ENCODE measurements around the gene ARSG.

ARSG gene

DNA sequence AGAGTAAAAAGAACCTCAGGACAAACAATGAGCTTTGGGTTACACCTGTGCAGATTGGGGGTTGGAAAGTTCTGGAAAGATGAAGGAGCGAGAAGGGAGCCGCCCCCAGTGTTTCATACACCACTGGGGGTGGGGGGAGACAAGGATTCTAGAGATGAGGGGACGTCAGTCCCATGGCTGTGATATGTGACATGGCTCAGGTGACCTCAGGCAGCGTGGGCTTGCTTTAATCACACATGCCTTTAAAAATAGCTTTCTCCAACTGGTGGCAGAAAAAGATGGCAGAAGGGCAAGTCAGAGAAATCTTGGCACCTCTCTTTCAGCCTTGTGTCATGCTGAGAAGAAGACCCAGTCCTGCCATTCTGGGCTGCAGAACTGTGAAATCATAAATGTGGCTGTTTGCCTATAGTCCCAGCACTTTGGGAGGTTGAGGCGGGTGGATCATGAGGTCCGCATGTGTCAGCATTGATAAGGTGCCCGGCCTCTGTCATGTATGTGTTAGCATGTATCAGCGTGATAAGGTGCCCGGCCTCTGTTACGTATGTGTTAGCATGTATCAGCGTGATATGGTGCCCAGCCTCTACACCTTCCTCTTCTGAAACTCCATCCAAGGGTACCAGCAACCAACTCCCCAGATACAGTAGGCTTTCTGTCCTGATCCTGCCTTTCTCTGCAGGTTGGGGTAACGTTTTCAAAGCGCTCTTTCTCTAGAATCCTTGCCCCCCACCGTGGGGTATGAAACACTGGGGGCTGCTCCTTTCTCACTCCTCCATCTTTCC, 141.0 kb downstream of the ARSG start:
- DNase-seq = no peak

DNA sequence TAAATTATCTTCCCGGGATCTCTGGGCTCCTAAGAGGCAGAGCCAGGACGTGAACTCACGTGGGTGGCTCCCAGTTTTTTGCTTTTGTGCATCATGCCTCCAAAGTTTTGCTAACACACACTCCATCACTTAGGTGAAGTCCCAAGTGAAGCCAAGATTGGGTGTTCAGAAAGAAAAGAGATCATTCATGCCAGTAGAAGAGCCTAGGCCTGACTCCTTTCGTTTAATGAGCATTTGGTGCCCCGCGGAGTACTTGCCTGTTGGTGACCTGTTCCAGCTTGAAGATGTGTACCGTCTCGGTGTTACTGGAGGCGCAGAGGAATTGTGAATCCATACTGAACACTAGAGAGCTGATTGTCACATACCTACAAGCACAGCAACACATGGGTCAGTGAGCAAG, 141.9 kb downstream of the ARSG start:
- no peak for DNase-seq

DNA sequence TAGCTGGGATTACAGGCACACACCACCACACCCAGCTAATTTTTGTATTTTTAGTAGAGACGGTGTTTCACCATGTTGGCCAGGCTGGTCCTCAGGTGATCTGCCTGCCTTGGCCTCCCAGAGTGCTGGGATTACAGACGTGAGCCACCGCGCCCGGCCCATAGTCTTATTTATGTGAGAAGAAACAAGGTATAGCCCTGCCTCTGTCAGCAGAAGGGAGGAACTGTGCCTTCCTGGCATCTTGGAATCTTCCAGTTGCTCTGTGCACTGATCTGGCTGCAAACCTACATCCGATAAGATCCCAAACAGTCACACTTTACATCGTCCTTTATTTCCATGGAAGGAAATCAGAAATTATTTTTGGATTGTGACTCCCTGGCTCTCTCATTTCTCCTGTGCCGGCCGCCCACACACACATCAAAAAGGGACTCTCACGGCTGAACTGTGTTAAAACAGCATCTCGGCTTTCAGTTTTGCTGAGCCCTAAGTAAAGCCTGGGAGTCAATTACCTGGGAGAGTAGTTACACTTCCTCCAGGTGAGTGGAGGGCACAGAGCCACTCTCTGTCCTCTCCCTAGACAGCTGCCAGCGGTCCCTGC, 142.7 kb downstream of the ARSG start:
- DNase-seq = no peak

DNA sequence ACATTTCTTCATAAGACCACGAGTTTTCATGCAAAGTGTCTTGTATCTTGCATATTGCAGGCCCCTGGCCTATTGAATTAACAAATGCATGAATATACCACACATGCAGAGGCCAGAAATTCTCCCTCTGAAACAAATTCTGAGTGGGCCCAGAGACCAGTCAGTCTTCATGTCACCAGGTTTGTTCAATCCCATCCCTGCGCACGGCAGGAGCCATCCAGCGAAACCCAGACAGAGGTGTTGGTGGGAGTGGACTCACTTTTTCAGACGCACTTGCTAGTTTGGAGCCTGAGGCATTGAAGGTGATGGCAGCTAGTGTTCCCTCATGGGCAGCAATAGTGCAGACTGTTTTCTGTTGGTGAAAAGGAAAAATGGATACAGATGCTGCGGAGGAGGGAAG, 144.1 kb downstream of the ARSG start:
- DNase-seq = no peak

DNA sequence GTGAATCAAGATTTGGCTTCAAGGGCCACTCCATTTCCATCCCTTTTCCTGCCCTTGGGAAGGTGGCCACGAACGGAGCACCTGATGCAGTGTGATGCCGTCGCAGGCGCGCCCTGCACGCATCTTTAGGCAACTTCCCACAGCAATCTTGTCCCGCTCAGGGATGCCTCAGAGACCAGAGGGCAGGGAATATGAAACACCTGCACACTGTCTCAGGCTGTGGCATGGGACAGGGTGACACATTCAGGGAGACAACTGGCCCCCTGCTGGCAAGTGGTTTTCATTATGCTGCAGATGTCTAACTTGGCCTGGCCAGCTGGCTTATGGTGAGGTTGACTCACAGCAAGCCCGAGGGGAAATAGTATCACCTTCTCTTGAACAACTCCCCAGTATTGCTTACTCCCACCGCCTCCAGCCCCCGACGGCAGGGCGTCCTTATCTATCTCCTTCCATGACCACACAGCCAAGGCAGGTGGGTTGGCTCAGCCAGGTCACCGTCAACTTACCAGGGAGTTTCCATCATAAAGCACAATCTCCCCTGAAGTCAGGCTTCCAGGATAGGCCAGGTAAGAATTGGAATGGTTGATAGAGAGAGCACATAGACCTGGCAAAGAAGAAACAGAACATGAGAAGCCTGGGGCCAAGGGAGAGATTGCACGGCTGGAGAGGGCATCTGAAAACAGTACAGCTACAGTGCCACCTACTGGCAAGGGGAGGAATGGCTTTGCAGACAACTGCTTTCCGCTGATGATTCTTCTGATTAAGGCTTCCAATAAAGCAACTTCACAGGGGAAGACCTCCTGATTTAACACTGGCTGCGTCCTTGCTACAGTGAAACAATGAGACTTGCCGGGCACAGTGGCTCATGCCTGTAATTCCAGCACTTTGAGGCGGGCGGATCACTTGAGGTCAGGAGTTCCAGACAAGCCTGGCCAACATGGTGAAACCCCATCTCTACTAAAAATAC, 144.9 kb downstream of the ARSG start:
- peak; percentile 60 to 93 for DNase-seq

DNA sequence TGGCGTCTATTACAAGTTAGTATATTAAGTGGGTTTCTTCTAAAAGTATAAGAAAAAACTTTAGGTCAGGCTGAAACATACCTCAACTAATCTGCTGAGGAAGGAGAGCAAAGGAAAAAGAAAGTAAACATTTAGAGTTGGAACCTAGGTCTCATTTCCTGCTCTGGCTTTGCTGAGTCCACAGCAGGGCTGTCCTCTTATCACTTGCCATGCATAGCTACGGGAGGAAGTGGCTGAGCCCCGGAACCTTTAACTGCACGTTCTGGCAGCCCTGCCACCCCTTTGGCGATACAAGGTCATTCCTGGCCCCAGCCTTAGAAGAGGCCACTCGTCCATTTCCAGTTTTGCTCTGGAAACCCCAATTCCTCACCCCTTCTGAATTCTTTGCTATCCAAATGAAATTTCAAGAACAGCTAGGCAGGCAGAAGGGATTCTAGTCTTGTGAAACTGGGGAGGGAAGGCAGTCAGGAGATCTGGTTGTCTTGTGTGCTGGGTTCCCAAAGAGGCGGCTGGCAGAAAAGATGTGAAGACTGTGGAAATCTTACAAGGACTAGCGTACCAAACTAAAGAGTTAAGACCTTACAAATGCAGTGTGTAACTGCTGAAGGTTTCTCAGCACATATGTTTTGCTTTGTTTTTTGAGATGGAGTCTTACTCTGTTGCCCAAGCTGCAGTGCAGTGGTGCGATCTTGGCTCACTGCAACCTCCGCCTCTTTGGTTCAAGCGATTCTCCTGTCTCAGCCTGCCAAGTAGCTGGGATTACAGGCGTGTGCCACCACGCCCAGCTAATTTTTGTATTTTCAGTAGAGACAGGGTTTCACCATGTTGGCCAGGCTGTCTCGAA, 146.9 kb downstream of the ARSG start:
- peak; percentile 26 to 37 for DNase-seq

DNA sequence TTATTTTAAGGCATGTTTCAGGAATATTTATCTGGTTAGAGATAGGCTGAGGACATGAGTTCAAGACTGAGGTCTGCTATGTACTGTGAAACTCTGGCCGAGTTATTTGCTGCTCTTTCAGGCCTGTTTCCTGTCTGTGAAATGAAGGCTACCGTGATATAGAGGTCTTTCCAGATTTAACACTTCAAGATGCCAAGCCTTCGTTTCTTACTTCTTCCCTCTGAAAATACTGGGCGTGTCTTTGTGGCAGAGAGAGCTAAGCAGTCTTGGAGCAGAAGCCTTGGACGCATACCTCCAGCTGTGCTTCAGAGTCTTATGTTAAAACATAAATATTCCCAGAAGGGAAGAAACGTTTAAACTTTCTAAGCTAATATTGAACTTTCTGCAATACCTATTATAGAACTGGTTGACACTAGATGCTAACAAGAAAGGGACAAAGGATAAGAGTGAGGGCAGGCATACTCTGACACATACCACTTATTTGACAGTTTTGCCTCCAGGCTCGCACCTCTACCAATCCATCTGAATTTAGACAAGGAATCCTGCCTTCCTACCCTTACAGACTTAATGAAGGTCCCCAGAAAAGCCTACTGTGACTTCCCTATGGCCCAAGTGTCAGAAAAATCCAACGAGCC, 148.5 kb downstream of the ARSG start:
- no peak for DNase-seq

DNA sequence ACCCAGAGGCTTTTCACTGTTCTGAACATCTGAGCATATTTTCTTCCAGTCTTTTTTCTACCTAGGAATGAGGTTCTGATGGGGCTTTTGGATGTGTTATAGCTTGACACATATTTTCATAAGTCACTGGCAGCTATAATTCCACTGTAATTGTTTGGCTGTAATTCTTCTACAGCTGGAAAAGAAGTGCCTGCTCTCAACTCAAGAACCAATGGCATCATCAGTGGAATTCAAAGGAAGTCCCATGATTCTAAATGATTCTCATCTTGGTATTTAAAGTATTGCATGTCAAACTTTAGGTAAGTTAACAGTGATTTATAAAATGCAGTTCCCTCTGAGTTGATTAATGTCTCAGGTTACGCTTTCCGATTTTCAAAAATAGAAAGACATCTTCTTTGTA, 149.2 kb downstream of the ARSG start:
- no peak for DNase-seq

DNA sequence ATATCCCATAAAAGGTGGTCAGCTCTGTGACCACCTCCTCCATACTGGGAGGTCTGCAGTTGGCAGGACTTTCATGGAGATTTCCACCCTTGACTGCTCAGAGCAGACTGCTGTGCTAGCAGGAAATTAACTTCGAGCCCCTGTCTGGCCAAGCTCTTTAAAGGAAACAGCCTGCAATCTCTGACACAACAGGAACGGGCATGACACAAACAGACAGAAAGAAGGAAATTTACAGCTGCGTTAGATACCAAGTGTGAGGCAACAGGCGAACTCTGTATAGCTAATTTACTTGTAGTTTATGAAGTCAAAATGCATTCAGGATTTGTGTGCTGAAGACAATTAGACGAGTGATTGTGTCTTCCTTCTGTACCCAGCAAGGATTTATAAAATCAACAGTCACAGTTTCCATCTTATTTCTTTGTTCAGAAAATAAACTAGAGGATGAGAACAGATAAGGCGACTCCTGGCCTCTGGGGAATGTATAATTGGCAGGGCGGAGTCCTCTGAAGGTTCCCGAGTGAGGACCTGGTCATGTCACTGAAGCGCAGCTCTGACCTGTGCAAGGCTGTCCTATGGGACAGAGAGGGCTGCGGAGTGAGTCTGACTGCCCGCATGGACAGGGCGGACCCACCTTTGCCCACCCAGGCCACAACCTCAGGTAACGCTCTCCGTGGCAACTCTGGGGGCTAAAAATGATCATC, 149.9 kb downstream of the ARSG start:
- DNase-seq = peak; percentile 39 to 53

DNA sequence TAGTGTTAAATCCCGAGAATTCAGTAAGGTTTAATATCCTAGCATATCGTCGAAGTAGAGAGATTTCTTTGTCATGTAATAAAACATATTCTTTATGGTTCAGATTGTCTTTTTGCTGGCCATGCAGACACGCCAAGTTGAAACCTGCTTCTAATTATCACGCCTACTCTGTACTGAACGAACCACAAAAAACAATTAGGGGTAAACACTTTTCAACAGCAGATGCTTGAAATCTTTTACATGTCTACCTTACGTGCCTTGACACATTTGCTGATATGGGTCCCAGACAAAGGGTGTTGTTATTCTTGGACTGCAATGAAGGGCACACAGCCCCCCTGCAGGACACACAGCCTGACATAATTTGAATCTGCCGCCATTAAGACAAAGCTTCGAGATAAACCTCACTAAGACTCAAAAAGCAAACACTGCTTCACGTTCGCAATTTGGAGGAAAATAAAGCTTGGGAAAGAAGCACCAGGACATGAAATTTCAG, 152.7 kb downstream of the ARSG start:
- no peak for DNase-seq

DNA sequence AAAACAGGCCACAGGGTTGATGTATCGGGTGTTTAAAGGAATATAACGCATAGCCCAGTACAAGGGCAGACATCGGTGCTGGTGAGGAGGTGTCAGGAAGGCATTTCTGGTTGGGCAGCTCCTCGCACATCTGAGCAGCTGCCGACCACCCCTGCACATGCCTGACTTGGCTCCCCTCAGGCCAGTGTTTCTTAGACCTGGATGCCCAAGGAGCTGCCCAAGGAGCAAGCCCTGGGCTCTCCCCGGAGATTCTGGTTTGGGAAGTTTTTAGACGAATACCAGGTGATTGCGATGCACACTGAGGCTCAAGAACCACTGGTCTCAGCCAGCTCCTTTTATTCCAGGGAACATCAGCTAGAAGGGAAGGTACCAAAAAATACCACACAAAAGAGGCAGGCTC, 154.4 kb downstream of the ARSG start:
- DNase-seq = no peak

DNA sequence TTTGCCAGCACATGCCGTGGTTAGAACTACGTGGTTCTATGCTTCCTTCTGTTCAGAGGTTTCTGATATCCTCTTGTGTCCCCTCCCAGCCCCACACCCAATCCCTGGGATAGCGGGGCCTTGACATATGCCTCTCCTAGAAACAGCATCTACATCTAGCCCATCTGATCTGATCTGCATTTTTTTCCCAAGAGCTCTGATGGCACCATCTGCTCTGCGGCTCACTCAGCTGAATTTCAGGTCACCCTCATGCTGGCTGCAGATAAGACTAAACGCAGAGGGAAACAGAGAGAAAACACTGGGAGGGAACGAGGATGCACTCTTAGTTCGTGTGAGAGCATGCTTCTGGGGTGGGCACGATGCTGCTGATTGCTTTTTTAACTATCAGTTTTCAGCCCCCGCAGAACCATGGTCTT, 155.3 kb downstream of the ARSG start:
- no peak for DNase-seq

DNA sequence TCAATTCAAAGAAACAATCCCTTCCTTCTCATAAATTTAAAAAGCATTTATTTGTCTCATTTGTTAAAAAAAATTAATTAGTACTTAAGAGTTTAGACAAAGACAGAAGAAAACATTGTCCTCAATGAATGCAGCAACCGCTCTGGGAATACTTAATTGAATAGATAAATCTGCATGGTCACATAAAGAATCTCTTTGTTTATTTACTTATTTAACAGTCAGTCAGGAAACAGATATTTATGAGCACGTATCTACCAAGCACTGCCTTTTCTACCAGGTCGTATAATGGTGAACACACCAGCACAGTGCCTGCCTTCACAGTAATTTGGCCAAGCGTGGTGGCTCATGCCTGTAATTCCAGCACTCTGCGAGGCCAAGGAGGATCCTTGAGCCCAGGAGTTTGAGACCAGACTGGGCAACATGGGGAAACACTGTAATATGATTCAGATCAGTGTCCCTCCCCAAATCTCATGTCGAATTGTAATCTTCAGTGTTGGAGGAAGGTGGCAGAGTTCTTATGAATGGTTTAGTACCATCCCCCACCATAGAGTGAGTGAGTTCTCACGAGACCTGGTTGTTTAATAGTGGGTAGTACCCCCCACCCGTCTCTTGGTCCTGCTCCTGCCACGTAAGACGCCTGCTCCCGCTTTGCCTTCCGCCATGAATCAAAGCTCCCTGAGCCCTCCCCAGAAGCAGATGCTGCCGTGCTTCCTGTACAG, 157.9 kb downstream of the ARSG start:
- DNase-seq = no peak

DNA sequence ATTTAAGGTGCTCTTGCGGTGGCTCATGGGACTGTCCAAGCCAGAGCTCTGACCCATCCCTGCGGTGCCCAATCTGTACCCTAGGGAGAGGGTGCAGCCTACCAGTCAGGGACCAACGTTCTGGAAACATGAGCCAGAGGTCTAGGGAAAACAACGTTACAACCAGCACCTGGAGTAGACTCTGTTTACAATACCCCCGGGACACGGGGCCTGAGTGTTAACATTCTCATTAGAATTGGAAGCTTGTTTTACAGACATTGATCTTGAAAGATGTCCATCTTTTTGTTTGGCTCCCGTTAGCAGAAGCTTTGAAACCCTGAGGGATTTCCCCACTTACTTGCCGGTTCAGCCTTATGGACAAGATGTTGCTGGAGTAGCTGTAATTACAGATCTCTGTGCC, 159.1 kb downstream of the ARSG start:
- DNase-seq = no peak

DNA sequence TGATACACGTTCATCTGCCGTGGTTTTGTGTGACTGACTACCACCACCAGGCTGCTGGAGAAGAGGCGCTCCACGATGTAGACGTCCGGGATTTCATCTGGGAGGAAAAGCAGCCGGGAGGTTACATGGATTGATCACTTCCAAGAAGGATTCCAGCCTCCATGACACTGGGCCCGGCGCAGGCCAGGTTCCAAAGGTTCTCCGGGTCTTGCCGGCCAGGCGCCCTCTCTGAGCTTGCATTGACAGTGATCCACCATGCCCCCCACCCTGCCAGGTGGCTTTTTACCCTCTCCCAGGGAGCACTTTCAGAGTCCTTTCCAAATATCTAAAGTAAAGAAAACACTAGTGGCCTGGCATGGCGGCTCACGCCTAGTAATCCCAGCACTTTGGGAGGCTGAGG, 159.5 kb downstream of the ARSG start:
- DNase-seq = no peak

DNA sequence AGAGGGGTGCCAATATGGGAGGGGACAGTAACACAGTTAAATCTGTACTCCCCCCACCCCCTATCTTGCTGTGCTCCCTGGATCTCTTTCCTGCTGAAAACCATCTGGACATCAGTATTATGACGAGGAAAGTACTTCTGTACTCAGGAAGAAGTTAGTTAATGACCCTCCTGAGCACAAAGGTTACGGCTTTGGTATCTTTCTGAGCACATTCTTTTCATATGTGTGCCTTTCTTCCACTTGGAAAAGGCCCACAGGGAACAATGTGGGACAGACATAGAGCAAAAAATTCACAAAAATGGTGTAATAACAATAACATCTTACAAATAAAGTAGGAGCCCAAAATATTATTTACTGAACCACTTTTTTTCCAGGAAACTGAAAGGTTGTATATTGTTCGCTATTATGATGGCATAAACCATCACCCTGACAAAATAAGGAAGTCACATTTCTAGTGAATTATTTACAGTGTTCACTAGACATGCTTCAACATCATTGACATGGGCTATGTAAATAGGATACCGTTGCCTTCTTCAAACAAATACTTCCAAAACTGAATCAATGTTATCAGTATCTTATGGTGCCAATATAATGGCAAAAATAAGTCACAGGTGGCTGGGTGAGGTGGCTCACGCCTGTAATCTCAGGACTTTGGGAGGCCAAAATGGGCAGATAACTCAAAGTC, 160.5 kb downstream of the ARSG start:
- DNase-seq = no peak

DNA sequence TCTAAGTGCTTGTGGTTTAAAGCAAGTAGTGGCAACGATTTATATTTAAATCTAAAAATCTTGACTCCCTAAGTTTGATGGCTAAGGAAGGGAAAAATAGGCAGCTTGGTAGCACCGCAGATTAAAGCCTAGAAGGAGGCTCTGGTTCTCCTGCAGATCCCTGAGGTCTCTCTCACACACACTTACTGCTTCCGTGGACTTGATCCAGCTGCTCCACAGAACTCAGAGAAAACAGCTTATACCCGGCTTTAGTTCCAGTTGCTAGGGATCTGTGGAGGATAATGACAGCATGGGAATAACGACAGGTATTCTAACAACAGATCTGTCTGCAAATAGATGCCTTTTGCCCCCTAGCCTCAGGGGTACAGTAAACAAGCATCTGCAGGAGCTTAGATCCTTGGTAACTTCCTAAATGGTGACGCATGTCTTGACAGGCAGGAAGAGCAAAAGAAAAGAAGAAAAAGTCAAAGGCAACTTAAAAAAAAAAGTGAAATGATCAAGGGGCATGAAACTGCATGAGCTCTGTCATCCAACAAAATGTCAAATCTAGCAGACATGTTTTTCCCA, 161.5 kb downstream of the ARSG start:
- DNase-seq = no peak

DNA sequence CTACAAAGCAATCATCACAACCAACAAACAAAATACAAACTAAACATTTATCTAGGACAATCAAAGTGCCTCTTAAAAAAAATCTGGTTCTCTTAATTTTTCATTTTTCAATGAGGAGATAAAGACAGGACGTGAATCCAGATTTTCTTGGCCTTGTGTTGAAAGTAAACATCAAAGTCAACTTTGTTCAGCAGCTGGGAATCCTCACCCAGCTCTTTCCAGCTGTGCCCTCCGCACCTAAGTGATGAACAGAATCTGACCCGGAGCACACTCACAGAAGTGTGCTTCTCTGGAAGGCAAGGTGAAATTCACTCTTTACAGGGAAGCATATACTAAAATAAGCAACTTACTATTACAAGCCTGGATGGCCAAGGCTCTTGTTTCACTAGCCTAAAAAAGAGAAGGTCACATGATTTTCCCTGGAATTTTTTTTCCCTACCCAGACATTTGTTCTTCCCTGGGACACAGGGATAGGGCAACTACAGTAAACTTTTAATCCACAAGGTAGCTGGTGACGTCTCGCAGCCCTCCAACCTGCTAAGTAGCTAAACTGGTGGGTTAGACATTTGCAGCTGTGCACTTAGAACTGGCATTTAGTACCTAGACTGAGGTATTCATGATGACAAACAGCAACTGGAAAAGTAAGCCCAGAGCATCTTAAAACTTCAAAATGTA, 162.8 kb downstream of the ARSG start:
- no peak for DNase-seq

DNA sequence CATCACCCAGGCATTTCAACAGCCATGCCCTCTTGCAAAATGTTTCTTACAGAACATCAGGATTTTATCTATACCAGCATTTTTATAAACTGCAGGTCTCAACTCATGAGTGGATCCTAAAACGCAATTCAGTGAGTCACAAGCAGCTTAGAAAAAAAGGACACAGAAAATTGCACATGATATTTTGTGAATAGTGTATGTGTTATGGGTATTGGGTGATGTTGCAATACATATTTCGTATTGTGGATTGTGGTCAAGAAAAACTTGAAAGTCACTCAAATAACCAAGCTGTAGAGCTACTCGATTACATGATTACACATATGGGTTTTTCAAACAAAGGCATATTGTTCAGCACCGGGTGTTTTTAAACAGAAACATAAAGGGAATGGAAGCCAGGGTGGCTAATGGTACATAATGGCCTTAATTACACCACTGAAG, 164.6 kb downstream of the ARSG start:
- peak; percentile 86 to 90 for DNase-seq

Data from inflammatory macrophage treated with lipopolysaccharide for 1 hour (primary cell).